ENCODE data around the gene CSAD. TPM values are rescaled to one million over a fixed set of nuclear protein-coding genes. Genes with fewer than 3 reads are reported as not detected.

CSAD gene
- total RNA-seq, 2 donors from 2014 or later: 16.4 to 22.3 TPM

- no peak for DNase-seq (ENCODE audit: low spot score)
- intact Hi-C loops (cut with DNase I): no loop called here
These were observed 20.9 kb upstream of the CSAD start for GRCh38 chr12:53201639-53202038.

GRCh38 chr12:53201177-53201541, 20.4 kb upstream of the CSAD start:
- no peak for DNase-seq (ENCODE audit: low spot score)

DNA sequence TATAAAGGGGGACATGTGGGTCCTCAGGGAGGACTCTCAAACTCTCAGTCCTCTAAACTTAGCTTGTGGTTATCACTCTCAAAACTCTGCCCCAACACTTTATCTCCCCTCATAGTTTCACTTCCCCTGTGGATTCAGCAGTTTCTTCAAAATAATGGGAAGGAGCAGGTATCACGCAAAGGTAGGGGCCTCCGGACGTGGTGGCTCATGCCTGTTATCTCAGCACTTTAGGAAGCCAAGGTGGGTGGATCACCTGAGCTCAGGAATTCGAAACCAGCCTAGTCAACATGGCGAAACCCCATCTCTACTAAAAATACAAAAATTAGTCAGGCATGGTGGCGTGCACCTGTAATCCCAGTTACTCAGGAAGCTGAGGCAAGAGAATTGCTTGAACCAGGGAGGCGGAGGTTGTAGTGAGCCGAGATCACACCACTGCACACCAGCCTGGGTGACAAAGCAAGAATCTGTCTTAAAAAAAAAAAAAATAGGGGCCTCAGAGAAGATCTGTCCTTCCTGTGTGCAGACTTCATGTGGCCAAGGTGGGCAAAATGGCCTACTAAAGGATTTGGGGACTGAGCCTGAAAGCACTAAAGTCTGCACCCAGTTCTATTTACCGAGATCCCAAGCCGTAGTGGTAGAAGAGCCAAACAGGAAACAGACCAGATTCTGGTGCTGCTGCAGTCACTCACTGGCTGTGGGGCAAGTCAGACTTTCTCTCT, 19.9 kb upstream of the CSAD start:
- intact Hi-C loops (cut with DNase I): no loop called here
- DNase-seq (ENCODE audit: low spot score): no peak

More at GRCh38 chr12:53201177-53201541, 20.4 kb upstream of the CSAD start:
- intact Hi-C loops (cut with DNase I): no loop called here

GRCh38 chr12:53200107-53200457, 19.4 kb upstream of the CSAD start:
- intact Hi-C loops (cut with DNase I): no loop called here
- DNase-seq (ENCODE audit: low spot score): no peak

- DNase-seq (ENCODE audit: low spot score): no peak
- intact Hi-C loops (cut with DNase I): loop anchor here (5.0 kb wide), 2 partner anchors 37 to 132 kb away; no protein-coding TSS in a partner anchor
These were observed 19.0 kb upstream of the CSAD start for GRCh38 chr12:53199700-53200099.

GRCh38 chr12:53198486-53199110, 17.9 kb upstream of the CSAD start:
- intact Hi-C loops (cut with DNase I): loop anchor here (5.0 kb wide), 2 partner anchors 36 to 131 kb away; no protein-coding TSS in a partner anchor
- no peak for DNase-seq (ENCODE audit: low spot score)

DNA sequence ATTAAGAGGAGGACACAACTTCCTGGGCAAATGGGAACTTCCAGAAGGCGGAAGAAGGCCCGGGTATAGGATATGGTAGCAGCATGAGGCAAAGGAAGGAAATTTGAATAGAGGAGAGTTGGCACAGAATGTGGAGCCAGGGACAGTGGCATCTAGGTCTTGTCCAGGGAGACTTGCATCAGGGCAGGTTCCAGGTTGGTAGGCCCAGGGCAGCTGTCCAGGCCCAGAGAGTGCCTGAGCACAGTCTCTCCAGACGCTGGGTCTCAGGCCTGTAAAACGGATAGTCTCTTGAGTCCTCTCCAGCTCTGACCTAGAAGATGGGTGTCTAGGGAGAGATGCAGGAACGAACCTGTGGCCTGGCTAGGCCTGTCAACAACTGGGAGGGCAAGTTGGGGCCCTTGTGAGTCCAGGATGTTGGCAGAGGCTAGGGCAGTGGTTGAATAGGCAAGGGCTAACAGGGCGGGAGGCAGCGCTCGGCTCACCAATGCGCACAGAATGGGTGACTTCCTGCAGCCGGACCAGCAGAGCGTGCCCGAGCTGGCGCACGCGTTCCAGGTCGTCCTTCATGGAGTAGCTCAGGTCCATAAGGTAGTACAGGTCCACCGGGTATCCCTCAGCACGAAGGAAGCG, 16.4 kb upstream of the CSAD start:
- no peak for DNase-seq (ENCODE audit: low spot score)
- intact Hi-C loops (cut with DNase I): loop anchor here (5.0 kb wide), 2 partner anchors 35 to 130 kb away; no protein-coding TSS in a partner anchor

GRCh38 chr12:53196486-53196885, 15.8 kb upstream of the CSAD start:
- intact Hi-C loops (cut with DNase I): loop anchor here (5.0 kb wide), 2 partner anchors 34 to 129 kb away; no protein-coding TSS in a partner anchor
- no peak for DNase-seq (ENCODE audit: low spot score)

- intact Hi-C loops (cut with DNase I): loop anchor here (5.0 kb wide), 2 partner anchors 33 to 128 kb away; no protein-coding TSS in a partner anchor
- DNase-seq (ENCODE audit: low spot score): no peak
These were observed 15.0 kb upstream of the CSAD start for GRCh38 chr12:53195516-53196420.

- DNase-seq (ENCODE audit: low spot score): no peak
- intact Hi-C loops (cut with DNase I): loop anchor here (5.0 kb wide), 2 partner anchors 33 to 128 kb away; no protein-coding TSS in a partner anchor
These were observed 14.2 kb upstream of the CSAD start for GRCh38 chr12:53194973-53195372.

GRCh38 chr12:53193985-53194716, 13.4 kb upstream of the CSAD start:
- intact Hi-C loops (cut with DNase I): no loop called here

DNA sequence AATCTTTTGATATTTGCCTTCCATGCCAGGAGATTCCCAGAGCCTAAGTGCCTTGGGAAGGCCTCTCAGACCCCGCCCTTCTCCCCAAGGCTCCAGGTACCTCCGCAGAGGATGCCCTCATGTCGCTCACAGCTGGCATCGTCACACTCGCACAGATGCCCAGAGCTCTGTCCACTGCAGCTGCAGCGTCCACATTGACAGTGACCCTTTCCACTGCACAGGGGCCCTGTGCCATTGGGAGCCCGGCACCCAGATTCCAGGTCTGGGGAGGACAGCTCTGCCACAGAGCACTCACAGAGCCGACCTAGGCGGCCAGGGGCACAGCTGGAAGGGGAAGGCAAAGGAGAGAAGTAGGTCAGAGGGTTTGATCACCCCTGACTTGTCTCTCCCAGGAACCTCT, 12.3 kb upstream of the CSAD start:
- DNase-seq (ENCODE audit: low spot score): no peak
- intact Hi-C loops (cut with DNase I): no loop called here

More at GRCh38 chr12:53193985-53194716, 13.4 kb upstream of the CSAD start:
- no peak for DNase-seq (ENCODE audit: low spot score)

- DNase-seq (ENCODE audit: low spot score): no peak
- intact Hi-C loops (cut with DNase I): no loop called here
These were observed 11.9 kb upstream of the CSAD start for GRCh38 chr12:53192531-53193021.

DNA sequence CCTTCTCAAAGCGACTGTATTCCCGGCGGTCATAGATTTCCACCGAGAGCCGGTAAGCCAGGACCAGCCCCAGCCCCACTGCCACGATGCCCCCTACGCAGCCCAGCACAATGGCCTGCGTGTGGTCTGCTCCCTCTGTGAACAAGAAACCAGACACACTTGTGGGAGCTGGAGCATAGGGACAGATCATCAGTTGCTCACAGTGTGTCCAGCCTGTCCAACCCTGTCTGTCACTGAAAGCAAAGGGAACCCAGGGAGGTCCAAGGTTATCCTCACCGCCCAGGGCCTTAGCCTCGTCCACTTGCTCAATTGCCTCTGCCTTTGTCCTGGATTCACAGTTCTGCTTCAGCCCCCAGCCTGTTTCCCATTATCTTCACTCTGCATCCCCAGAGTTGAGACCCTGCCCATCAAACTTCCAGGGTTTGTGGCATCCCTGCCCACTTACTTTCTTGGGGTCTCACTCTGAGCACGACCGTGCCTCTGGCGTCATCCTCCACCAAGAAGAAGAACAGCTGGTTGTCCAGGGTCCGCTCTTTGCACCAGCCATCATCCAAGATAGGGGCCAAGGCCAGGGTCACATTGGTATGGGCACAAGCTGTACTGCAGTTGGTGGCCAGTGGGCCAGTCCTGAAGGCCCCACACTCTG, 11.3 kb upstream of the CSAD start:
- intact Hi-C loops (cut with DNase I): loop anchor here in 1 of 2 donors (2.0 kb wide), 1 partner anchor 17 kb away; no protein-coding TSS in a partner anchor
- no peak for DNase-seq (ENCODE audit: low spot score)

GRCh38 chr12:53191096-53191884, 10.6 kb upstream of the CSAD start:
- intact Hi-C loops (cut with DNase I): loop anchor here in 1 of 2 donors (2.0 kb wide), 1 partner anchor 18 kb away; no protein-coding TSS in a partner anchor
- no peak for DNase-seq (ENCODE audit: low spot score)

DNA sequence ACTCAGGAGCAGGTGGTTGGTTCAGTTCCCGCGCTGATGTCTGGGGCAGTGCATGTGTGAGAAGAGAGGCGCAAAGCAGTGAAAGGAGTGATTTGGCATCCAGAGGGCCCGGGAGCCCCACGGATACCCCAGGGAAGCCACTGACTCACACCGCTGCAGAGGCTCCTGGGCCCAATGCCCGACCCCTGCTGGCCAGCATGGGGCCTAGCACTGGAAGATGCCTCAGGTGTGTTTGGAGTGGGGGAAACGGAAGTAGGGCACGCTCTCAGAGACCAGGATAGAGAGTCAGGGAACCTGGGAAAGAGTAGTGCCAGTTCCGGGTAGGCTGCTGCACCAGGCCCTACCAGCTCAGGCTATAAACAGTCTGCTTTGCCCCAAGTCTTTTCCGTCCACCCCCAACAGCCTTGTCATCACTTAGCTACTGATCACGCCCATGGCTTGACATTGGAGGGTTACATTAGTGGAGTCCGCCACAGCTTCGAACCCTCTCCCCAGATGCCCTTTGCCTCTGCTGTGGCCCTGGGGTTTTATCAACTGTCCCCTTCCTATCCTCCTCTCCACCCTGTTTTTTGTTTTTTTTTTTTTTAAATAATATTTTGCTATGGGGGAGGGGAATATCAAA, 9.5 kb upstream of the CSAD start:
- intact Hi-C loops (cut with DNase I): loop anchor here in 1 of 2 donors (2.0 kb wide), 1 partner anchor 19 kb away; no protein-coding TSS in a partner anchor
- peak; percentile 90 for DNase-seq (ENCODE audit: low spot score)

Data from posterior vena cava (tissue), 2 donors.